MG63 (cell line): Measurements from ENCODE around the gene KIF3B. TPM values are rescaled to one million over a fixed set of nuclear protein-coding genes. Genes with fewer than 3 reads are reported as not detected.
"Not testable (repeated sequence)": the region's sequence is repeated elsewhere in the genome, so short reads cannot be mapped to it uniquely, and the experiment has no call there.

ENCODE experiments used
- DNase-seq: peaks from one replicate; pipeline ENCODE4 v3.0.0-alpha.2; 2020
- H3K27me3 ChIP-seq: fragments of 250-450 bp; sonication (Bioruptor Pico); 2 replicates; pipeline ENCODE4 v1.5.1; 2020; ENCODE audit warnings: mild to moderate bottlenecking, moderate library complexity
- H3K36me3 ChIP-seq: fragments of 250-450 bp; sonication (Bioruptor Pico); 2 replicates; pipeline ENCODE4 v1.5.1; 2020; ENCODE audit warnings: mild to moderate bottlenecking, moderate library complexity
- H3K4me3 ChIP-seq: fragments of 250-450 bp; sonication (Bioruptor Pico); 2 replicates; pipeline ENCODE4 v1.5.1; 2020; ENCODE audit warnings: mild to moderate bottlenecking, moderate library complexity
- H3K9me3 ChIP-seq: fragments of 250-450 bp; sonication (Bioruptor Pico); 2 replicates; pipeline ENCODE4 v1.5.1; 2020; ENCODE audit warnings: mild to moderate bottlenecking, moderate library complexity
- total RNA-seq: library from RNA; depleted of rRNA; stranded (reverse); fragments of >200 nt; shearing (Covaris generic); gene quantifications from 2 replicates; pipeline ENCODE4 v1.2.3, GENCODE V29; 2014; ENCODE audit warnings: low replicate concordance

KIF3B gene
- total RNA-seq, 1 experiment from 2014 or later: 7.0 TPM

- H3K9me3 ChIP-seq: no peaks in the 10 kb centered on the region
- no peaks in the 10 kb centered on the region for H3K27me3 ChIP-seq
- H3K4me3 ChIP-seq: no peak overlapping the region
- no peak for DNase-seq
- peaks cover 5% of the 10 kb centered on the region; the same call in 1 of the 2 replicates for H3K36me3 ChIP-seq
Observed at GRCh38 chr20:32285082-32285620, 7.7 kb downstream of the KIF3B start.

- H3K27me3 ChIP-seq: no peaks in the 10 kb centered on the region
- H3K9me3 ChIP-seq: no peaks in the 10 kb centered on the region
- no peak for DNase-seq
- H3K36me3 ChIP-seq: peaks cover 4% of the 10 kb centered on the region; the same call in 1 of the 2 replicates
- no peak overlapping the region for H3K4me3 ChIP-seq
Observed at GRCh38 chr20:32285621-32286371, 8.3 kb downstream of the KIF3B start.

- Histone ChIP-seq H3K9me3 (no peaks in the 10 kb centered on the region), H3K36me3 (no peaks in the 10 kb centered on the region; the same call in 1 of the 2 replicates), H3K27me3 (no peaks in the 10 kb centered on the region), H3K4me3 (no peak overlapping the region)
- no peak for DNase-seq
Observed at GRCh38 chr20:32287231-32287638, 9.8 kb downstream of the KIF3B start.

GRCh38 chr20:32288225-32288849 is 10.9 kb downstream of the KIF3B start:
- no peaks in the 10 kb centered on the region for H3K27me3 ChIP-seq
- no peak overlapping the region for H3K4me3 ChIP-seq
- DNase-seq: no peak
- H3K36me3 ChIP-seq: no peaks in the 10 kb centered on the region; the same call in 1 of the 2 replicates
- H3K9me3 ChIP-seq: no peaks in the 10 kb centered on the region

DNA sequence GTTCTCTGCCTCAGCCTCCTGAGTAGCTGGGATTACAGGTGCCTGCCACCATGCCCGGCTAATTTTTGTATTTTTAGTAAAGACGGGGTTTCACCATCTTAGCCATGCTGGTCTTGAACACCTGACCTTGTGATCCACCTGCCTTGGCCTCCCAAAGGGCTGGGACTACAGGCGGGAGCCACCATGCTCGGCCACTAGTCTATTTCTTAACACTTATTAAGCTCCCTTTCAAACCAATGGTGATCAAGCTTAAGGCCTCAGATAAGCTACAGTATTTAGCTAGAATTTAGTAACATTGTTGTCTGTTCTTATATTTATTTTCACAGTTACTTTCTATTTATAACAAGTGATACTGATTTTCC is 11.8 kb downstream of the KIF3B start:
- H3K27me3 ChIP-seq, DNase-seq, H3K4me3 ChIP-seq: not testable (repeated sequence)

DNA sequence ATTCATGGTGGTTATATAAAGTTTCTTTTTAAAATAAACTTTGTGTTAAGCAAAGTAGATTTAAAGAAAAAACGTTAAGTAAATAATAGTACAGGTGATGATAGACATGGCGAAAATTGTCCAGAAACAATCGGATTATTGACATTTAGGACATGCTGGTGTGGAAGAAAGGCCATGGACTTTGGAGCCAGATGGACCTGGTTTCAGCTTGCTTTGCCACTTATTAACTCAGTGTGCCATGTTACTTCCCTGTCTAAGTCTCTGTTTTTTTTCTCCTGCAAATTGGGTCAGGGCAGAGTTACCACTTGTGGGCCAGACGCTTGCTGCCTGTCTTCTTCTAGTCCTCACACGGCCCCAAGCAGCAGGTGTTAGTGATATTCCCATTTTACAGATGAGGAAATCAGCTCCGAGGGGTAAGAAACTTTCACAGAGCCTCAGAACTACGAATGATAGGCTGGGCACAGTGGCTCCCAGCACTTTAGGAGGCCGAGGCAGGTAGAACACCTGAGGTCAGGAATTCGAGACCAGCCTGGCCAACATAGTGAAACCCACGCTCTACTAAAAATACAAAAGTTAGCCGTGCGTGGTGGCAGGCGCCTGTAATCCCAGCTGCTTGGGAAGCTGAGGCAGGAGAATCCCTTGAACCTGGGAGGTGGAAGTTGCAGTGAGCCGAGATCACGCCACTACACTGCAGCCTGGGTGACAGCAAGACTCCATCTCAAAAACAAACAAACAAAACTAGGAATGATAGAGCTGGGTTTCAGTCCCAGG is 12.4 kb downstream of the KIF3B start:
- Histone ChIP-seq H3K9me3 (no peaks in the 10 kb centered on the region), H3K4me3 (no peak overlapping the region), H3K27me3 (no peaks in the 10 kb centered on the region), H3K36me3 (no peaks in the 10 kb centered on the region; the same call in 1 of the 2 replicates)
- DNase-seq: no peak

More for the DNA sequence above, 11.8 kb downstream of the KIF3B start:
- H3K9me3 ChIP-seq, H3K36me3 ChIP-seq: not testable (repeated sequence)

DNA sequence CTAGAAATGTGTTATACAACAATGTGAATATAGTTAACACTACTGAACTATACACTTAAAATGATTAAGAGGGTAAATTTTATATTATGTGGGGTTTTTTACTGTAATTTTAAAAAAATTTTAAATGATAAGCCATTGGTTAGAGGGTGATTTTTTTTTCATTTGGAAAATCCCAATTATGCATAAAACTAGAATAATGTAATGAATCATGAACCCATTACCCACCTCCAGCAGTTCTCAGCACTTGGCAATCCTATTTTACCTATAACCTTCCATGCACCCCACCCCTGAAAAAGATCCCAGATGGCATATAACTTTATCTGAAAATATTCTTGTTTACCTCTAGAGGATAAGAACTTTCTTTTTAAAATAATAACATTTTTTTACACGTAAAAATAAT is 13.7 kb downstream of the KIF3B start:
- no peak for DNase-seq
- Histone ChIP-seq H3K27me3 (no peaks in the 10 kb centered on the region), H3K9me3 (no peaks in the 10 kb centered on the region), H3K4me3 (no peak overlapping the region), H3K36me3 (no peaks in the 10 kb centered on the region; the same call in 1 of the 2 replicates)

- H3K36me3 ChIP-seq: no peaks in the 10 kb centered on the region; the same call in 1 of the 2 replicates
- no peaks in the 10 kb centered on the region for H3K27me3 ChIP-seq
- no peak overlapping the region for H3K4me3 ChIP-seq
- no peaks in the 10 kb centered on the region for H3K9me3 ChIP-seq
- no peak for DNase-seq
Observed at GRCh38 chr20:32292548-32292947, 15.1 kb downstream of the KIF3B start.

- Histone ChIP-seq H3K9me3 (no peaks in the 10 kb centered on the region), H3K27me3 (no peaks in the 10 kb centered on the region), H3K36me3 (no peaks in the 10 kb centered on the region), H3K4me3 (no peak overlapping the region)
- DNase-seq: no peak
Observed at GRCh38 chr20:32294071-32294470, 16.6 kb downstream of the KIF3B start.

DNA sequence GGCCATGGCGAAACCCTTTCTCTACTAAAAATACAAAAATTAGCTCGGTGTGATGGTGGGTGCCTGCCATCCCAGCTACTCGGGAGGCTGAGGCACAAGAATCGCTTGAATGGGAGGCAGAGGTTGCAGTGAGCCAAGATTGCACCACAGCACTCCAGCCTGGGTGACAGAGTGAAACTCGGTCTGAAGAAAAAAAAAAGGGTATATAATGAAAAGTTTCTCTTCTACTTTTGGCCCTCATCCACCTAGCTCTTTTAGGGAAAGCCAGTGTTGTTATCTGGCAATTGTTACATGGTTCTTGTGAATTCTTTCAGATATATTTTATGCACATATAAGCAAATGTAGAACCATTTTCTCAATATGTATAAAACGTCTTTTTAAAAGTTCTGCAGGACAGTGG is 19.0 kb downstream of the KIF3B start:
- DNase-seq: no peak
- H3K9me3 ChIP-seq: no peaks in the 10 kb centered on the region
- no peaks in the 10 kb centered on the region for H3K27me3 ChIP-seq
- no peak overlapping the region for H3K4me3 ChIP-seq
- no peaks in the 10 kb centered on the region for H3K36me3 ChIP-seq

GRCh38 chr20:32296819-32297420 is 19.5 kb downstream of the KIF3B start:
- no peak overlapping the region for H3K4me3 ChIP-seq
- no peaks in the 10 kb centered on the region for H3K27me3 ChIP-seq
- H3K36me3 ChIP-seq: no peaks in the 10 kb centered on the region
- no peak for DNase-seq
- no peaks in the 10 kb centered on the region for H3K9me3 ChIP-seq

DNA sequence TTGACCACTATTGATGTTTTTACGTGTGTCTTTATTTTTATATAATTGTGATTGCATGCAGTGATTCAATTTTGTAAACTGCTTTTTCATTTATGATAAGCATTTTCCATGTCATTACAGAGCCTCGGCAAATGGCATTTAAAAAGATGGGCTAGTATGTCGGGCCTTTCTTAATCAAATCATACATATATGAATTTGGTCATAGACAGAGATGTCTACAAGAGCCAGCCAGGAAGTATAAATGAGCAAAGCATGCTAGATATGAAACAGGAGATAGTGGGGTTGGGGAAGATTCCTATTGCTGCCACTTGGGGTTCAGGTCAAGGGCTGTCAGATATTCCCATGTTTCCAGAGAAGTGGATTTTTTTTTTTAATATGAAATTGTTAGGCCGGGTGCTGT is 20.0 kb downstream of the KIF3B start:
- DNase-seq: no peak
- no peaks in the 10 kb centered on the region for H3K9me3 ChIP-seq
- no peaks in the 10 kb centered on the region for H3K36me3 ChIP-seq
- no peaks in the 10 kb centered on the region for H3K27me3 ChIP-seq
- H3K4me3 ChIP-seq: no peak overlapping the region

DNA sequence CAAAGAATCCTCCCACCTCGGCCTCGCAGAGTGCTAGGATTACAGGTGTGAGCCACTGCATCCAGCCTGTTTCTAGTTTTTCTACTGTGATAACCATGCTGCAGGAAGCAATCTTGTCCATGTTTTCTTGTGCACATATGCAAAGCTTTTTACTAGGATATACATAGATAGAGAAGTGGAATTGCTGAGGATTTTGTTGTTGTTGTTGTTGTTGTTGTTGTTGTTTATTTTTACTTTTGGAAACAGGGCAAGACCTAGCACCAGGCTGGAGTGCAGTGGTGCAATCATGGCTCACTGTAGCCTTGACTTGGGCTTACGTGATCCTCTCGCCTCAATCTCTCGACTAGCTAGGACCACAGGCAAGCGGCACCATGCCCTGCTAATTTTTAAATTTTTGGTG is 23.2 kb downstream of the KIF3B start:
- DNase-seq: no peak
- H3K9me3 ChIP-seq: no peaks in the 10 kb centered on the region
- H3K4me3 ChIP-seq: no peak overlapping the region
- H3K27me3 ChIP-seq: no peaks in the 10 kb centered on the region
- no peaks in the 10 kb centered on the region for H3K36me3 ChIP-seq

DNA sequence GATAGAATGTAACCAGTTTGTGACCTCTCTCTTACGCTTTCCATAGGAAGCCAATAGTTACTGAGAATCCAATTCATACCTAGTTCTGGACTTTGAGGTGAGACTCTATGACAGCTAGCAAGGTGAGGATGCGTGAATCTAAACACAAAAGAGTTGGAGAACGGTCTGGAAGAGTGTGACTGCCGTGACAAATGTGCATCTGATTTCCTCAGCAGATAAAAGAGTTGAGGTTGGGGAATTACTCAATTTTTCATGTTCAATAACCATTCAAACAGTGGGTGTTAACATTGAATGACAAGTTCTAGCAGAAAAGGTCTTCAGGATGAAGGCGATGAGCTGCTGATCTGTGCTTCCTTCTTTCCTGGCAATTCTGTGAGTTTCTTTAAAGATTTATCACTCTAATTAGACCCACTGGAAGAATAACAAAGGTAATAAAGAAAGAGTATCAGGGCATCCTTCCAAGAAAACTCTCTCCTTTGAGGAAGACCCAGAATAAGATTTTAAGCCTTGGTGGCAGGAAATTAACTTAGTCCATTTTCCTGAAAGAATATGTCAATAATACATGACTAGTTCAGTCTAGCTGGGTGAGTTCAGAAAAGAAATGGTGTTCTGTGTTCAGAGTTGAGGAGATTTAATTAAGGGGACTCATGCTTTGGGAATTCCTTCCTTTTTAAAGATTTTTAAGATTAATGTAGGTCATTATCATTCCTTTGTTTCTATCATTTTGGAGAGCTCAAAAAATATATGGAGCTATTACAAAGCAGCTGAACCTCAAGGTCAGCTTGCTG is 24.5 kb downstream of the KIF3B start:
- no peak for DNase-seq
- Histone ChIP-seq H3K9me3 (no peaks in the 10 kb centered on the region), H3K36me3 (no peaks in the 10 kb centered on the region), H3K4me3 (no peak overlapping the region), H3K27me3 (no peaks in the 10 kb centered on the region)

DNA sequence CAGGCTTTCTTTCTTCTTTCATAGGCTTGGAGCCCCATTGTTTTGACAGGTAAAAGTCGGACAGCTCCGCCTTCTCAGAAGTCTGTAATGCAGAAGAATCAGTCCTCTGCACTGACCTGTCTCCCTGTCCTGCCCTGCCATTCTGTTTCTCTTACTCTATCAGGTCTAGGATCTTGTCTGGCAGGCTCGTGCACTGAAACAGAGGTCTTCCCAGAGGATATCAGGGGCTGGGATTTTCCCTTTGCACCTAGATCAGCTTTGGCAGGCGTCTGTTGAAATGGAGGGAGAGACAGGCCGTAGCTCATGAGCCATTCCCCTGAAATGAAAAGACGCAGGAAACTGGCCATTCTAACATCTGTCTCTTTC is 25.0 kb downstream of the KIF3B start:
- Histone ChIP-seq H3K9me3 (no peaks in the 10 kb centered on the region), H3K27me3 (no peaks in the 10 kb centered on the region), H3K4me3 (no peak overlapping the region), H3K36me3 (no peaks in the 10 kb centered on the region)
- DNase-seq: no peak

GRCh38 chr20:32304131-32304746 is 26.8 kb downstream of the KIF3B start:
- H3K36me3 ChIP-seq: no peaks in the 10 kb centered on the region

More at GRCh38 chr20:32304131-32304746, 26.8 kb downstream of the KIF3B start:
- H3K9me3 ChIP-seq: no peaks in the 10 kb centered on the region
- H3K27me3 ChIP-seq: no peaks in the 10 kb centered on the region
- H3K4me3 ChIP-seq: no peak overlapping the region
- DNase-seq: no peak
